ENCODE results near the gene L3HYPDH.

L3HYPDH gene

GRCh38 chr14:59529189-59529588, 45.0 kb upstream of the L3HYPDH start:
- Histone ChIP-seq H3K9me3 (ENCODE audit: control insufficient read depth, insufficient read depth, low read length) (no peaks in the 10 kb centered on the region), H3F3A (ENCODE audit: control insufficient read depth, insufficient read depth) (no peaks in the 10 kb centered on the region), H3K4me1 (ENCODE audit: control insufficient read depth, low read length) (no peaks in the 10 kb centered on the region), H3K36me3 (ENCODE audit: control insufficient read depth, low read length) (no peaks in the 10 kb centered on the region), H3K27ac (ENCODE audit: low read depth, low read length) (no peak overlapping the region), H3K4me2 (ENCODE audit: low read length) (no peak overlapping the region), H3K9me2 (replicated peaks; ENCODE audit: control insufficient read depth, low read length) (no peaks in the 10 kb centered on the region), H3K79me2 (ENCODE audit: control insufficient read depth, low read length) (no peaks in the 10 kb centered on the region), H4K20me1 (ENCODE audit: control insufficient read depth, insufficient read depth, low read depth, low read length) (no peaks in the 10 kb centered on the region), H3K27me3 (ENCODE audit: control insufficient read depth, low read length) (peaks cover 4% of the 10 kb centered on the region; the same call in 1 of the 2 replicates), H3K4me3 (ENCODE audit: low read length) (no peak overlapping the region)
- TF ChIP-seq EZH2phosphoT487 (IDR thresholded peaks at IDR 0.05; ENCODE audit: borderline replicate concordance, low read length) (no peak), CTCF (IDR thresholded peaks at IDR 0.05; ENCODE audit: low read depth, low read length, poor library complexity, severe bottlenecking) (no peak)

DNA sequence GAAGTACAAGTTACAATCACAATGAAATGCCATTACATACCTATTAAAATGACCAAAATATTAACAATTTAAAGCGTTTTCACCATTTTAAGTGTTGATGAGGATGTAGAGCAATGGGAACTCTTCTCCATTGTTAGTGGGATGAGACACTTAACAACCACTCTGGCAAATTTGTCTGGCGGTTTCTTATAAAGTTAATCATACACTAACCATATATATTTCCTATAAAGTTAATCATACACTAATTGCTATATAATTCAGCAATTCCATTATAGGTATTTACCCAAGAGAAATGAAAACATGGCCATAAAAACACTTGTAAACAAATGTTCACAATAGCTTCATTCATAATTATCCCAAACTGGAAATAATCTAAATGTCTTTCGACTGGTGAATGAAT, 36.0 kb upstream of the L3HYPDH start:
- no peaks in the 10 kb centered on the region for H3K4me1 ChIP-seq (ENCODE audit: control insufficient read depth, low read length)
- no peaks in the 10 kb centered on the region for H3K79me2 ChIP-seq (ENCODE audit: control insufficient read depth, low read length)
- H3F3A ChIP-seq (ENCODE audit: control insufficient read depth, insufficient read depth), result no peaks in the 10 kb centered on the region
- peaks cover 7% of the 10 kb centered on the region; the same call in 1 of the 2 replicates for H3K27me3 ChIP-seq (ENCODE audit: control insufficient read depth, low read length)
- no peaks in the 10 kb centered on the region for H3K36me3 ChIP-seq (ENCODE audit: control insufficient read depth, low read length)
- TF ChIP-seq CTCF (IDR thresholded peaks at IDR 0.05; ENCODE audit: low read depth, low read length, poor library complexity, severe bottlenecking) (no peak), EZH2phosphoT487 (IDR thresholded peaks at IDR 0.05; ENCODE audit: borderline replicate concordance, low read length) (no peak)
- no peak overlapping the region for H3K27ac ChIP-seq (ENCODE audit: low read depth, low read length)
- H3K9me3 ChIP-seq (ENCODE audit: control insufficient read depth, insufficient read depth, low read length), result no peaks in the 10 kb centered on the region
- no peaks in the 10 kb centered on the region for H4K20me1 ChIP-seq (ENCODE audit: control insufficient read depth, insufficient read depth, low read depth, low read length)
- no peak overlapping the region for H3K4me2 ChIP-seq (ENCODE audit: low read length)
- no peaks in the 10 kb centered on the region for H3K9me2 ChIP-seq (replicated peaks; ENCODE audit: control insufficient read depth, low read length)
- H3K4me3 ChIP-seq (ENCODE audit: low read length), result no peak overlapping the region

DNA sequence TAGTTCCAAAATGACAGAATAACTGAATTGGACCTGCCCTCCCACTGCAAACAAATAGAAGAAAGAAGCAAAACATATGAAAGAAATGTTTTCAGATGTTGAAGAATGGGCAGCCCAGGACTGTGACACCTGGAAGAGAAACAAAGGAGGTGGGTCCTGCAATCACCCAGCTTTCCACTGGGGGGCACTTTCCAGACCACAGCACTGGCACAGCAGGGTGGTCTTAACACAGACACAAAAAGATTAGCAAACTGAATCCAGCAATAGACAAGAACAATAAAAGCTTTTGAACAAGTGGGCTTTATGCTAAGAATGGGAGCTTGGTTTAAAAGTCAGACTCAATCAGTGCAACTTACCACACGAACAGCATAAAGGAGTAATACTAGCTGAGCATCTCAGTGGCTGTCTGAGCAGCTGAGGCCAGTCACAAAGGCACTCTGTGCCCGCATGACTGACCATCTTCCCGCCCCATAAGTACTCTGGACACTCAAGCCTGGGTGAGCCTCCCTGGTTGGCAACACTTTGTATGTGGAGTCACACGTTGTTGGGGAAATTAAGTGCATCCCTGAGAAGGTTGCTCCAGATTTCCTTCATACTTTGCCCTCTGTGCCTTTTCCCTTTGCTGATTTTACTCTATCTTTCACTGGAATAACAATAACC, 27.8 kb upstream of the L3HYPDH start:
- Histone ChIP-seq H4K20me1 (ENCODE audit: control insufficient read depth, insufficient read depth, low read depth, low read length) (no peaks in the 10 kb centered on the region), H3K79me2 (ENCODE audit: control insufficient read depth, low read length) (no peaks in the 10 kb centered on the region), H3K27ac (ENCODE audit: low read depth, low read length) (no peak overlapping the region), H3K4me1 (ENCODE audit: control insufficient read depth, low read length) (no peaks in the 10 kb centered on the region), H3K4me2 (ENCODE audit: low read length) (no peak overlapping the region), H3K9me3 (ENCODE audit: control insufficient read depth, insufficient read depth, low read length) (no peaks in the 10 kb centered on the region), H3K4me3 (ENCODE audit: low read length) (no peak overlapping the region), H3K27me3 (ENCODE audit: control insufficient read depth, low read length) (peaks cover 5% of the 10 kb centered on the region; the same call in 1 of the 2 replicates), H3K9me2 (replicated peaks; ENCODE audit: control insufficient read depth, low read length) (no peaks in the 10 kb centered on the region), H3F3A (ENCODE audit: control insufficient read depth, insufficient read depth) (no peaks in the 10 kb centered on the region), H3K36me3 (ENCODE audit: control insufficient read depth, low read length) (no peaks in the 10 kb centered on the region)
- TF ChIP-seq CTCF (IDR thresholded peaks at IDR 0.05; ENCODE audit: low read depth, low read length, poor library complexity, severe bottlenecking) (peak; percentile 90), EZH2phosphoT487 (IDR thresholded peaks at IDR 0.05; ENCODE audit: borderline replicate concordance, low read length) (no peak)
